Kasumi-1 (cell line): ENCODE measurements around the gene CCR9.
A peak's percentile ranks its signal among the peaks of the same experiment; 100 is the strongest.

Experiments
- DNase-seq, 2 experiments: peaks; one replicate each; lab custom pipeline; 2025; lab: John Stamatoyannopoulos, UW

CCR9 gene

DNA sequence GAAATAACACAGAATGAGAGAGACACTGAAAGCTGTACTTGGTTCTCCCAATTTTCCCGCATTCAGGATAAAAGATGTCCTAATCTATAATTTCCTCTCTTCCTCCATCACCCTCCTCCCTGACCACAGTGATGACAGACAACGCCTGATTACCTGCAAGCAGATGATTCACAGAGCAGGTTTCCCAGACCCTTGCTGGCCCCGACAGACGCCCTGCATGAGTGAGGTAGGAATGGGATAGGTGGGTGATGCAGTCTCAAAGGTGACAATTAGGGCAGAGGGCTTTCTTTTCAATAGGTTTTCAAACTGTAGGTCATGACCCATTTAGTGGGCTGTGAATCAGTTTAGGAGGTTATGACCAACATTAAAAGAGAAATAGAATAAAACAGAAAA, 51.7 kb downstream of the CCR9 start:
- DNase-seq, result no peak

DNA sequence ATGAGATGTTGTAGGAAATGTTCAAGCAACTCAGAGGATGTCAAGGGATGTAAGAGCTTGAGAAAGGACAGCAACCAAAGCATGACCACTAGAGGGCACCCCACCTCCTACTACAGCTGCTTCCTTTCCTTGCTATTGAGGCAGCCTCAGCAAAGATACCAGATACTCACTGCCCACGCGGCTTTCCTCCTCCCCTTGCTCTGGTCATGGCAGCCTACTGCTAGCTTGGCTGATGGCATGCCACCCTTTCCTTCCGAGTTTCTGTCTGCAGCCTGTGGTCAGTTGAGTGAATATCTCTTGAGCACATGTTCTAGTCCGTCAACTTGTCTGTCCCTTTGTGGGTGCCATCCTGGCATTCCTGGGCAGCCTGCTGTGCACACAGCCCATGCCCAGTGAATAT, 52.5 kb downstream of the CCR9 start:
- peak; percentile 93 to 96 for DNase-seq

DNA sequence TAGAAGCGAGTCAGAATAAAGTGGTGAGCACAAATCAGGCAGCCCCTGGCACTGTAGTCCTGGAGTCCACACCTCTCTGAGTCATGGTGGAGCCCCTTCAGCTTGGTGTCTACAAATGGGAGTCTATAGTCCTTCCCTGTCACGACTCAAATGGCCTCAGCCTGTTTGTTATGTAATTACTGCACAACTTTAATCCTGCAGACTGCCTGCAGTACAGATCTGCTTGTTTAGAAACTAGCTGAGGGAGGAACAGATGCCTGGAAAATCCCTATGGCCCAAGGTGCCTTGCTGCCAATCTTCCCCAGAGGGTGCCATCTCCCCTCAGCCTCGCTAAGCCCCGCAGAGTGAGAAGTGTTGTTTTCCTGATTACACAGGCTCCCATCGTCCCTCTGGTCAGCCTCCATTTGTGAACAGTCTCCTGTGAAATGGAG, 53.0 kb downstream of the CCR9 start:
- DNase-seq, result no peak

DNA sequence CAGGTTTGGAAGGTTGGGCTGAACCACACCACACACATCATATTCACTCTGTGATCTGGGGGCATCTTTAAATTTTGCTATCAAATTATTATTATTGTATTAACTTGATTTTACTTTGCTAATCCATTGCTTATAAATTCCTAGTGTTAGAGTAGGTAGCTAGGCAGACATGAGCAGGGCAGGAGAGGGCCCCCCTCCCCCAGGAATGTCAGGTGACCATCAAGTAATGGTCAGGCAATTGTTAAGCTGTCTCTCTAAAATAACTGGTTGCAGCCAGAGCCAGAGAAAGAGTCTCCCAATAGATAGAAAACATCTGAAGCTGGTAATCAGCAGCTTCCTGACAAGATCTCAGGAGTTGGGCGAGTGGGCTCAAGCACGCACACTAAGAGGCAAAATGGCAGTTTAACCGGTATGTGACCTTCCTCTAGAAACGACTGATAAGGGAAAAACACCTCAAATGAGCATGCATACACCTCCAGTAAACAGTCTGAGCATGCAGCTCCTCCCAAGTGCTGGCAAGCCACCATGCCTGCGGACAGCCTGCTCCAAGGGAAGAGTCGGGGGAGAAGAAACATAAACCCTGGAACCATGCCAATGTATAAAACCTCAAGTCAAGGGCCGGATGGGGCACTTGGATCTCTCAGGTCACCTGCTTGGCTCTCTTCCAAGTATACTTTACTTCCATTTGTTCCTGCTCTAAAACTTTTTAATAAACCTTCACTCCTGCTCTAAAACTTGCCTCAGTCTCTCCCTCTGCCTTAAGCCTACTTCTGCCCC, 53.8 kb downstream of the CCR9 start:
- DNase-seq, result no peak

DNA sequence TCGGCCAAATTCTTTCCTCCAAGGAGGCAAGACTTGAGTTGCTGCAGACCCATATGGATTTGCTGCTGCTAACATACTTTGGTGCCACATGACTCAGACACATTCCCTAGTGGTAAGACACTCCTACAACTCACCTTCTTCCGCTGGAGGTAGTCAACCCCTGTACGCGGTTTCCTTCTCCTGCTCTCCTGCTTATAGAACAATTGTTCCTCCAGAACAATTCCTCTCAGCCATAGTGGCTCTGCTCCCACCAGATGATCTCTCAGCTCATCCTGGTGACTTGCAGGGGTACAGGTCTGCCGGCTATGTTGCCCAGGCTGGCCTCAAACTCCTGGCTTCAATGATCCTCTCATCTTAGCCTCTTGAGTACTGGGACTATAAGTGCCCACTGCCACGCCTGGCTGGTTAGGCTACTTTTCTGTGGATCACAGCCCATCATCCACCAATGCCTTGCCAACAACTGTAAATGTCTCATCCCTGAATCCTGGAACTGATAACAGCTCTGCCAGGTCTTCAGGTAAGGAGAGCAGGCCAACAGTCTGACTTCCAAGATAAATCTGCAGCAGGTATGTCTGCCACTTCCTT, 54.5 kb downstream of the CCR9 start:
- no peak for DNase-seq

DNA sequence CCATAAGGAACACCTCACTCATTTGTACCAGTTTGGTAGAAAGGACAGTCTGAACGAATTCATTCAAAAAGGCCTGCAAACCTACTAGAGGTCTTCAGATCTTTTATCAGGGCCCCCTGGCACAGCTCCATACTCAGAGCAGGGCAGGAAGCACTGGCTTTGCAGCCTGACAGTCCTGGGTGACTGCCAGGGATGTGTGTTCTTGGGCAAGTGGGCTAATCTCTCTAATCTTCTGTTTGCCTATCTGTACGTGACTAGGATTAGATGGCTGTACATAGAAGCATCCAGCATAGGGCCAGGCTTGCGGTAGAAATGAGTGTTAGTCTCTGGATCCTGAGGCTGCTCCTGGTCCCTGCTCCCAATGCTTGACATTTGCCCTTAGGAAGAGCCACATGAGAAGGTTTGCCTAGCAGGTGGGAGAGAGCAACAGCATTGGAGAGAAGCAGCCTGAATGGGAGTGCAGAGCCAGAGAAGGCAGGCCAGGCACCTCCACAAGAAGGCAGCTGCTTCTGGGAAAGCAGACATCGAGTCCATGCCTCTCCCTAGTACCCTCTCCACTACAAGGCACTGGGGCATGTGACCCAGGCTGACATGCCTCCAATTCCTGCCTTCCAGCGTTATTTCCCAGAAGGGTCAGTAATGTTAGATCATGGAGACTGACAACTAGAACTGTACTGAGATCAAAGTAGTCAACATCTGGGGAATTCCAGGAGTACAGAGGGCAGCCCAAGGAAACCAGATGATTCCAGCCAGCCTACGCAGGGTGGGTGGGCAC, 55.9 kb downstream of the CCR9 start:
- DNase-seq, result peak; percentile 38 to 66

GRCh38 chr3:45943207-45943846, 57.0 kb downstream of the CCR9 start, which contains the start of gene CXCR6:
CXCR6 (plus strand) TSS chr3:45943464; CDS start chr3:45946482, 3,018 bp downstream.
- no peak for DNase-seq

DNA sequence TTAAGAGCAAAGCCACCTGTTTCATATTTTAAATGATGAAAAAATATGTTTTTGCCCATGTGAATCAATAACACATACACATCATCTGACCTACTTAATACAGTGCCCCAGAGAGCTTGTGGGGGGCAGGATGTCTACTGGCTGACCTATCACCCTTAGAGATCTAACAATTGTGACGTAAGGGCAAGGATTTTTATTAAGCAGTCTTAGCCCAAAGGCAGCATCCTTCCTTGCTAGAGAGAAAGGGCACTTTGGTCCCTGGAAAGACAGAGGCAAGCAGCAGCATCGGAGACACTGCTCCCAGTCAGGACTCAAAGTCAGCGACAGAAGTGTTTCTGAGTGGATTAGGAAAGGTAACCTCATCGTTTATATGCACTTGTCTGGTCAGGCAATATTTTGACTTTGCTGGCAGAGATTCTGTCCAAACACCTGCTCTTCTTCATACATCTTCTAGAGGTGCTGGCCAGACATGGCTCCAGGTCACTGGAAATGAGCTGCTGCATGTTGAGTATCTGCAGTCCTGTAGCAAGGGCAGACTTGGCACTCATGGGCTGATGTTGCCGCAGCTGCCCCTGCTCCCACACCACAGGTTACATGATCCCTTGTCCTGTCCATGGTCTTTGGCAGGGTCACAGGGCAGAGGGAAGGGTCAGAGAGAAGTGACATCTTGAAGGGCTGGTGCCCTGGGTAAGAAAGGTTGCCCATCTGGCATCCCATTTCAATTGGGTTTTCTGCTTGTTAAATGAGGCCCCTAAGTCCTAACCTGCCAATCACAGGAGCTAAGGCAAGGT, 58.7 kb downstream of the CCR9 start:
- no peak for DNase-seq

- DNase-seq, result no peak
Measured at GRCh38 chr3:45946307-45946706, 60.0 kb downstream of the CCR9 start.

GRCh38 chr3:45946875-45947274, 60.5 kb downstream of the CCR9 start:
- no peak for DNase-seq

- no peak for DNase-seq
Measured at GRCh38 chr3:45947361-45947760, 61.0 kb downstream of the CCR9 start.

- DNase-seq, result no peak
Measured at GRCh38 chr3:45948311-45948781, 62.0 kb downstream of the CCR9 start.

DNA sequence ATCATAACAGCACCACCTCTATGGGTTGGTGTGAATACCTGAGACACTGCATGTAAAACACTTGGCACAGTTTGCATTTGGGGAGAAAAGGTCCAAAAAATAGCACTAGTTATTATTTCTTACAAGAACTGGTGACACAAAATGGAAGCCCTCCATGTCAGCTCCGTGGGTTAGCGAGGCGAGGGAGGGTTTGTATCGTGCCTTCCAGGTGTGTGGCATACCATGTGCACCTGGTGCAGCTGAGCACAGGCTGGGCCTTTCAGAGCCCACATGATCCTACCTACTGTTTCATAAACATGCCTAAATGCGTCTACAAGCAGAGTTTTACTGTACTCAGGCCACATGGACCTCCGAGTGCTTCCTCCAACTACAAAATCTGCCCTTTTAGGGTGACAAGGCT, 62.5 kb downstream of the CCR9 start:
- DNase-seq, result no peak

DNA sequence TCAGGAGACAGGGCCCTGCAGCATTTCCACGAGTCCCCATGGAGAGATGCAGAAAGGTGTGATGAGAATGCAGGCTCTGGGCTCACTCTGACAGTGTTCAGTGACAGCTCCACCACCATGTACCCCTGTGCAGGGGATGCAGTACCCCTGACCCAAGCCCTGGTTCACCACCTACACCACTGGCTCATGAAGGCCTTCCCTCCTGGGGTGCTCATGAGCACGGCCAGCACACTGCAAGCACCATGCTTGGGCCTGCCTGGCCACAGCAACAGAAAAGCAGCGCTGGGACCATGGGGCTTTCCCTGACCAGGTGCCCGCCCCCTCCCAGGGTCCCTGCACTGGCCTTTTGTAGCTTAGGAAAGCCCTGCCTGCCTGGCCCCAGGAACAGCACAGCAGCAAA, 63.1 kb downstream of the CCR9 start:
- DNase-seq, result no peak

DNA sequence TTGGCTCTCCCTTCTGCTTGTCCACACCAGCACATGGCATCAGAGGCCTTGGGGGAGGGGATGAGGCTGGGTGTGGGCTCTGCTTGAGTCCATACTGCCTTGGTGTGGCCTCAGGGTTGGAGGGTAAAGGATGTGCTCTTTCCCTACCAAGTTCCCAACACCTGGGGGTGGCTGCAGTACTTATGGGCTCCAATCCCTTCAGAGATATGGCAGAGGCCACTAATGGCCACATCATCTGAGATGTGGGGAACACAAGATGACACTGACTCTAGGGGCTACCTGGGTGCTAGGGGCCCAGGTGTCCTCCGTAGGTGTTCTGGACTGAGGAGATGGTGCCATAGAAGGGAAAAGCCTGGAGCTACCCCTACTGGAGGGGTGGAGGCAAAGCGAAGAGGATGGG, 63.8 kb downstream of the CCR9 start:
- DNase-seq, result no peak

DNA sequence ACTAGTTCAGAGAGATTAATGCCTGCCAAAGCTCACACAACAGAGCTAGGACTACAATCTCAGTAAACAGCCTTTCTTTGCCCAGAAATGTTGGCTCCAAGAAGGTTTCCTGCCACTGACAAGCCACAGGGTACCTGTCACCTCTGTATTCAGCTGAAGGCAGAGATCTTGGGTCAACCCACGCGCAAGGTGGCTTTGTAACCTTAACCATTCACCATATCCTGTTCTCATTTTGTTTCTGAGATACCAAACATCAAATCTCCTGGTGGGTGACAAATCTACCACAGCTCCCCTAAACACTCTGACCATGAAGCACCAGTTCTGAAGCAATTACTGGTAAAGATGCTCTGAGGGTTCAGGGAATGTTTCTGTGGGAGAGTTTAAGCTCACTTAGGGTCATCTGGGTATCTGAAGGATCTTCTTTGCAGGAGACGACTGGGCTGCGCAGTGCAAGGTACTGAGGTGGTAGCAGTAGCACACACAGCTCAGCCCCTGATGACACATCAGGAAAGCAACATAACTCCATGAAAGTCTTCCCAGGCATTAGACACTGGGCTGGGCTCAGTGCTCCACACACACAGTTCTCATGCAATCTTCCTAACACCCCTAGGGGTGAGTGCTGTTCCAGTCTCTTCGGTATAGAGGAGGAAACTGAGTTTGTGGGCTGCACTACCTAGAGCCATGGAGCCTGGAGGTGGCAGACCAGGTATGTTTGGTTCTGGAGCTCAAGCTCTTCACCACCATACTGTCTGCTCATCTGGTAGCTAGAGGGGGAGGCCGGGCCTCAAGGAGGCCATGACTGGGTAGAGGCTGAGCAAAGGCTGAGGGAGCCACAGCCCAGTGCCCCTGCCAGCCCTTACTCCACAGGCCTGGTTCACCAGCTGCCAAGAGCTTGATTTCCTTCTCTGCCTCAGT, 64.6 kb downstream of the CCR9 start:
- no peak for DNase-seq

- DNase-seq, result no peak
Measured at GRCh38 chr3:45951946-45952345, 65.6 kb downstream of the CCR9 start.

DNA sequence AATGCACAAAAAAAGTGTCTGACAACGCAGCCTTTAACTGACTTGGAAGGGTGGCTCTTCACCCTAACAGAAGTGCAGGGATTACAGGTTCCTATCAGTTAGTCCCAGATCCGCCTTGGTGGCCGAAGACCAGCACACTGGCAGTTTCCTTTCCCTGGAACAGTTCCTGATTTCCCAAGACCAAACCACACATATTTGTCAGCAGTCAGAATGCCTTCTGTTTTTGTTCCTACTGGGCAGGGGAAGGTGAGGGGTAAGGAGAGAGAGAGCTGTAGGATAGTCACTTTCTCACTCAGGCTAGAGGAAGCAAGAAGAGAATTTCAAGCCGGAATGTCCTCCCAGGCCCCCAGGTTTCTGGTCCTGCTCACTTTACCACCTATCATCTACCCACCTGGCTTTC, 66.1 kb downstream of the CCR9 start:
- no peak for DNase-seq
